Stimulated activated CD4-positive, alpha-beta T cell treated with anti-CD3 and anti-CD28 coated beads, Interleukin-1b, Interleukin-23, amount 100 ng/mL, for 48 hours (primary cell): Measurements from ENCODE around the gene ADAM10.
"Not testable (repeated sequence)": the region's sequence is repeated elsewhere in the genome, so short reads cannot be mapped to it uniquely, and the experiment has no call there.

ENCODE experiments used
- DNase-seq: peaks from one replicate; pipeline ENCODE4 v3.0.0-alpha.2; 2020

ADAM10 gene

GRCh38 chr15:58605931-58606530 lies 143.5 kb downstream of the ADAM10 start:
- DNase-seq: no peak

GRCh38 chr15:58604455-58604923 lies 145.0 kb downstream of the ADAM10 start:
- DNase-seq: no peak

GRCh38 chr15:58603927-58604326 lies 145.6 kb downstream of the ADAM10 start:
- not testable (repeated sequence) for DNase-seq

- no peak for DNase-seq
Observed at GRCh38 chr15:58602823-58603222, 146.7 kb downstream of the ADAM10 start.

GRCh38 chr15:58598829-58599210 lies 150.7 kb downstream of the ADAM10 start:
- DNase-seq: no peak

- no peak for DNase-seq
Observed at GRCh38 chr15:58597943-58598828, 151.3 kb downstream of the ADAM10 start.

GRCh38 chr15:58595516-58596263 lies 153.8 kb downstream of the ADAM10 start:
- DNase-seq: no peak

- DNase-seq: no peak
Observed at GRCh38 chr15:58594898-58595297, 154.6 kb downstream of the ADAM10 start.

- no peak for DNase-seq
Observed at GRCh38 chr15:58593870-58594269, 155.6 kb downstream of the ADAM10 start.

GRCh38 chr15:58590926-58591325 lies 158.6 kb downstream of the ADAM10 start:
- DNase-seq: no peak

GRCh38 chr15:58590236-58590635 lies 159.3 kb downstream of the ADAM10 start:
- no peak for DNase-seq

GRCh38 chr15:58589047-58589446 lies 160.5 kb downstream of the ADAM10 start:
- DNase-seq: no peak

GRCh38 chr15:58588096-58588495 lies 161.4 kb downstream of the ADAM10 start:
- no peak for DNase-seq

- no peak for DNase-seq
Observed at GRCh38 chr15:58587486-58587885, 162.0 kb downstream of the ADAM10 start.

GRCh38 chr15:58585693-58586443 lies 163.6 kb downstream of the ADAM10 start:
- DNase-seq: no peak

GRCh38 chr15:58584789-58585461 lies 164.6 kb downstream of the ADAM10 start:
- no peak for DNase-seq

- no peak for DNase-seq
Observed at GRCh38 chr15:58583171-58583908, 166.2 kb downstream of the ADAM10 start.

- DNase-seq: no peak
Observed at GRCh38 chr15:58582160-58582559, 167.3 kb downstream of the ADAM10 start.

GRCh38 chr15:58576657-58577056 lies 172.8 kb downstream of the ADAM10 start:
- no peak for DNase-seq

- no peak for DNase-seq
Observed at GRCh38 chr15:58575045-58575786, 174.3 kb downstream of the ADAM10 start.

GRCh38 chr15:58574631-58575030 lies 174.9 kb downstream of the ADAM10 start:
- DNase-seq: no peak
